OCI-LY1 (cell line): ENCODE data around the gene RAP1B.

ENCODE experiments used
- H2AFZ ChIP-seq: fragments of 200-600 bp; sonication (generic), shearing (Covaris generic); 2 replicates; pipeline ENCODE4 v1.6.0; 2014; ENCODE audit warnings: antibody characterized with exemption, mild to moderate bottlenecking, low read length
- H3F3A ChIP-seq: fragments of 200-600 bp; sonication (generic), shearing (Covaris generic); 2 replicates; pipeline ENCODE4 v1.6.0; 2014; ENCODE audit warnings: mild to moderate bottlenecking, antibody characterized with exemption, low read length, moderate library complexity; ENCODE audit not compliant: insufficient read depth
- H3K27ac ChIP-seq: fragments of 200-600 bp; sonication (generic); 2 replicates; pipeline ENCODE4 v1.5.1; 2014; ENCODE audit warnings: low read length, mixed run types, mild to moderate bottlenecking, low read depth; ENCODE audit not compliant: poor library complexity, severe bottlenecking
- H3K27me3 ChIP-seq: fragments of 200-600 bp; sonication (generic); 2 replicates; pipeline ENCODE4 v1.6.0; 2014; ENCODE audit warnings: antibody characterized with exemption, mild to moderate bottlenecking, low read length, moderate library complexity; ENCODE audit not compliant: insufficient read depth
- H3K36me3 ChIP-seq: fragments of 200-600 bp; sonication (generic); 2 replicates; pipeline ENCODE4 v1.6.1; 2014; ENCODE audit warnings: mild to moderate bottlenecking, antibody characterized with exemption, low read length, moderate library complexity, mixed read lengths; ENCODE audit not compliant: insufficient read depth
- H3K4me1 ChIP-seq: fragments of 200-600 bp; sonication (generic); 2 replicates; pipeline ENCODE4 v1.5.1; 2014; ENCODE audit warnings: mild to moderate bottlenecking, low read length, moderate library complexity; ENCODE audit not compliant: insufficient read depth, severe bottlenecking
- H3K4me2 ChIP-seq: fragments of 200-600 bp; sonication (generic), shearing (Covaris generic); 2 replicates; pipeline ENCODE4 v1.6.1; 2014; ENCODE audit warnings: low read length
- H3K4me3 ChIP-seq: fragments of 200-600 bp; sonication (generic); 2 replicates; pipeline ENCODE4 v1.5.1; 2014; ENCODE audit warnings: low read length, low read depth, mild to moderate bottlenecking, mixed read lengths; ENCODE audit not compliant: poor library complexity, severe bottlenecking
- H3K79me2 ChIP-seq: fragments of 200-600 bp; shearing (Covaris generic); 2 replicates; pipeline ENCODE4 v1.6.1; 2016; ENCODE audit warnings: mixed run types, low read length, mixed read lengths; ENCODE audit not compliant: insufficient read depth
- H3K9ac ChIP-seq: fragments of 200-600 bp; sonication (generic), shearing (Covaris generic); 2 replicates; pipeline ENCODE4 v1.6.1; 2014; ENCODE audit warnings: mild to moderate bottlenecking, low read length, mixed read lengths
- H3K9me2 ChIP-seq: fragments of 200-600 bp; sonication (generic), shearing (Covaris generic); 2 replicates; pipeline ENCODE4 v1.6.1; 2014; ENCODE audit warnings: low read depth, mild to moderate bottlenecking, low read length, mixed read lengths
- H3K9me3 ChIP-seq: fragments of 200-600 bp; shearing (Covaris generic); 2 replicates; pipeline ENCODE4 v1.6.1; 2014; ENCODE audit warnings: low read length, mixed read lengths
- H4K20me1 ChIP-seq: fragments of 200-600 bp; sonication (generic), shearing (Covaris generic); 2 replicates; pipeline ENCODE4 v1.6.0; 2016; ENCODE audit warnings: mild to moderate bottlenecking, low read length; ENCODE audit not compliant: insufficient read depth
- CTCF ChIP-seq: fragments of 200-600 bp; sonication (generic), shearing (Covaris generic); IDR thresholded peaks from 2 replicates; pipeline ENCODE4 v1.5.1; 2017; ENCODE audit warnings: mild to moderate bottlenecking, antibody characterized with exemption, low read length, moderate library complexity, mixed read lengths
- EZH2 ChIP-seq: fragments of 200-600 bp; sonication (generic), shearing (Covaris generic); IDR thresholded peaks from 2 replicates; pipeline ENCODE4 v1.8.0; 2017; ENCODE audit warnings: borderline replicate concordance, mixed run types, mild to moderate bottlenecking, antibody characterized with exemption, low read length, moderate library complexity, mixed read lengths

The RAP1B gene

GRCh38 chr12:68624933-68625332 is 14.2 kb downstream of the RAP1B start:
- Histone ChIP-seq H3K9me2 (no peaks in the 10 kb centered on the region), H3F3A (no peaks in the 10 kb centered on the region; the same call in 1 of the 2 replicates), H3K79me2 (peaks cover 100% of the 10 kb centered on the region), H3K4me2 (no peak overlapping the region), H2AFZ (no peak overlapping the region), H3K4me3 (no peak overlapping the region), H3K9ac (no peak overlapping the region), H4K20me1 (no peaks in the 10 kb centered on the region), H3K36me3 (peaks cover 69% of the 10 kb centered on the region), H3K27ac (no peak overlapping the region), H3K27me3 (no peaks in the 10 kb centered on the region), H3K4me1 (peaks cover 39% of the 10 kb centered on the region), H3K9me3 (peaks cover 19% of the 10 kb centered on the region; the same call in 1 of the 2 replicates)
- TF ChIP-seq CTCF (no peak), EZH2 (no peak)

- Histone ChIP-seq H3K4me1 (peaks cover 47% of the 10 kb centered on the region), H3K27ac (peak overlapping the region; percentile 85), H3F3A (no peaks in the 10 kb centered on the region; the same call in 1 of the 2 replicates), H3K9me3 (peaks cover 19% of the 10 kb centered on the region; the same call in 1 of the 2 replicates), H3K27me3 (no peaks in the 10 kb centered on the region), H3K79me2 (peaks cover 99% of the 10 kb centered on the region), H3K36me3 (peaks cover 56% of the 10 kb centered on the region), H2AFZ (no peak overlapping the region), H3K9ac (no peak overlapping the region), H3K4me2 (no peak overlapping the region), H3K4me3 (no peak overlapping the region), H4K20me1 (no peaks in the 10 kb centered on the region), H3K9me2 (no peaks in the 10 kb centered on the region)
- no peak for TF ChIP-seq CTCF
These were observed 17.1 kb downstream of the RAP1B start for GRCh38 chr12:68627673-68628319.

GRCh38 chr12:68628698-68629097 is 18.0 kb downstream of the RAP1B start:
- H3K27me3 ChIP-seq = no peaks in the 10 kb centered on the region
- H3K9me3 ChIP-seq = peaks cover 19% of the 10 kb centered on the region; the same call in 1 of the 2 replicates
- H3K9me2 ChIP-seq = no peaks in the 10 kb centered on the region
- H3K4me3 ChIP-seq = no peak overlapping the region
- H3K9ac ChIP-seq = no peak overlapping the region; the same call in 1 of the 2 replicates
- no peaks in the 10 kb centered on the region; the same call in 1 of the 2 replicates for H3F3A ChIP-seq
- H3K79me2 ChIP-seq = peaks cover 99% of the 10 kb centered on the region
- no peak overlapping the region for H2AFZ ChIP-seq
- no peaks in the 10 kb centered on the region for H4K20me1 ChIP-seq
- no peak overlapping the region for H3K4me2 ChIP-seq
- TF ChIP-seq CTCF = no peak
- TF ChIP-seq EZH2 = no peak
- H3K36me3 ChIP-seq = peaks cover 53% of the 10 kb centered on the region
- H3K27ac ChIP-seq = peak overlapping the region; percentile 85
- peaks cover 56% of the 10 kb centered on the region for H3K4me1 ChIP-seq
